HG02571 (cell line): ENCODE measurements around the gene GLI1.

Experiments used
- ATAC-seq: cut with Tn5 transposase; IDR thresholded peaks from one replicate; pipeline ENCODE4 v1.9.1; 2021; ENCODE audit warnings: mild to moderate bottlenecking, moderate library complexity; ENCODE audit not compliant: unreplicated experiment

The GLI1 gene

GRCh38 chr12:57460468-57460784, 841 bp downstream of the GLI1 start:
- ATAC-seq: no peak

GRCh38 chr12:57460841-57461275, 1.3 kb downstream of the GLI1 start:
- no peak for ATAC-seq

DNA sequence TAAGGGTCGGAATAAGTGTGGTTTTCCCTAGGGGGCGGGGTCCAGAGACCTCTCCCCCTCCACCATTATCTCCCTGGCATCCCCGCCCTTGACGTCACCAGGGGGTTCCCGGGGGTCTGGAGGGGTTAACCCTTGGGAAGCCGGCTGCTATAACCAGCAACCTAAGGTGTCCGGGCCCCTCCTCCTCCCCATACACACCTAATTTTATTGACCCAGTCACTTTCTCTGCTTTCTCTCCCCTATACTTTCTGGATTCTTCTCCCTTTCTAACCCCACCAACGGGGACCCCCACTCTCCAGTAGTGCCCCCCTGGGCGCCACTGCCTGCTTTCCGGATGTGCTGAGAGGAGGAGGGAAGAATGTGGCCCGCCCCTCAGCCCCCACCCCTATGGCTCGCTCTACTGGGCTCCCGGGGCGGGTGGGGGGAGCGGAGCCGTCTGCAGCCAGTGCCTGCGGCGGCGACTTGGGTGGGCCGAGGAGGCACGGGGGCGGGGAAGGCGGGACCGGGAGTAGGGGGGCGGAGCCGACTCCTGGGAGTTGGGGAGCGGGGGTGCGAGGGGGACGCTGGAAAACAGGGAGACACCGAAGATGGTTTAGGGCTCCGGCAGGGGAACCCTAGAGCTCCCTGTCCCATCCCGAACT, 1.8 kb downstream of the GLI1 start:
- ATAC-seq: no peak

DNA sequence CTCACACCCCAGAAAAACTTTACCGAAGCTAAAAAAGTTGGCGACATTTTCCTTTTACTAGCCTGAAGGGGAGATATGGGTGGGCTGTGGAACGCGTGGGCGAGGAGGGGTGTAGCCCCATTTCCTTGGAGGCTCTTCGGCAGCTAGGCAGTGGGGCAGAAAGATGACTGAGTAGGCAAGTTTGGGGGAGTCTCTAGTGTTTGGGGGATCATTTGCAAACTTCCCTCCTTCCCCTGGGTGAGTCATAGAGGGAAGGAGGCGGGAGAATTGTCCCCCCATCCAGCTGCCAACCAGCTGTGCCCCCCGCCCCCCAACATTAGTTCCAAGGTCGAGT, 2.3 kb downstream of the GLI1 start:
- no peak for ATAC-seq

GRCh38 chr12:57462251-57462911, 2.8 kb downstream of the GLI1 start:
- ATAC-seq: peak; percentile 64

DNA sequence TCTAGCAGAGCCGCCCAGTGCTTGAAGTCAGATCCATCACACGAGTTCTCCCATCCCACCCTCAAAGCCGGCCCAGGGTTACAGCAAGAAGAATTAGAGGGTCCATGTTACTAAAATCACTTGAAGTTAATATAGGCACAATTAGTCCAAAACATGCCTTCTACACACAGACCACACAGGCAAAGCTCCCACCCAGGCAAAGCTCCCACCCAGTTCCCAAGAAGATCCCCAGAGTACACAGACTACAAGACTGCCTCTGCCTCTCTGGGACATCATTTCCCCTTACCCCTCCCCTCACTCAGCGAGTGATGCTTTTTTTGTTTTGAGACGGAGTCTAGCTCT, 3.3 kb downstream of the GLI1 start:
- ATAC-seq: no peak

- ATAC-seq: no peak
Observed at GRCh38 chr12:57464569-57464968, 5.0 kb downstream of the GLI1 start.

DNA sequence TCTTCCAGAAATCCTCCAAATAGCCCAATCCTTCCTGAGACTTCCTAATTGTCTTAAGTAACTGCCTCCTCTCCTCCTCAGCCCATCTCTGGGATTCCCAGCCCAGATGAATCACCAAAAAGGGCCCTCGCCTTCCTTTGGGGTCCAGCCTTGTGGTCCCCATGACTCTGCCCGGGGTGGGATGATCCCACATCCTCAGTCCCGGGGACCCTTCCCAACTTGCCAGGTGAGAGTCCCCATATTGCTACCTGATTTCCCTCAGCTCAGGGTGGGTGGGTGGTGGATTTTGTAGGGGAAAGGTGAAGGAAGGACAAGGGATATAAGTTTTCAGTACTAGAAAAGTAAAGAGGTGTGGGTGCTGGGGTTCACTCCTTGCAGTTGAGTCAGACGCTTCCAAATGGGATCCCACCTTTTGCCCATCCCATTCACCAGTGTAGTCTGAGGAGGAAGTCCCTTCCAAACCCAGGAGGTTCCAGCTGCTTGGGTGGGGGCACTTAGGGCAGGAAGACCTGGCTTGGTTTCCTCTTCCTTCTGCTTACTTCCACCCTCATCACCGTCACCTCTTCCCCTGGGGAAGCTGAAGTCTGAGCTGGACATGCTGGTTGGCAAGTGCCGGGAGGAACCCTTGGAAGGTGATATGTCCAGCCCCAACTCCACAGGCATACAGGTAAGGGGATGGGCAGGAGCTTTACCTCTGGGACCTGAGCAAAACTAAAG, 5.6 kb downstream of the GLI1 start:
- ATAC-seq: no peak

GRCh38 chr12:57465747-57466505, 6.3 kb downstream of the GLI1 start:
- ATAC-seq: no peak

DNA sequence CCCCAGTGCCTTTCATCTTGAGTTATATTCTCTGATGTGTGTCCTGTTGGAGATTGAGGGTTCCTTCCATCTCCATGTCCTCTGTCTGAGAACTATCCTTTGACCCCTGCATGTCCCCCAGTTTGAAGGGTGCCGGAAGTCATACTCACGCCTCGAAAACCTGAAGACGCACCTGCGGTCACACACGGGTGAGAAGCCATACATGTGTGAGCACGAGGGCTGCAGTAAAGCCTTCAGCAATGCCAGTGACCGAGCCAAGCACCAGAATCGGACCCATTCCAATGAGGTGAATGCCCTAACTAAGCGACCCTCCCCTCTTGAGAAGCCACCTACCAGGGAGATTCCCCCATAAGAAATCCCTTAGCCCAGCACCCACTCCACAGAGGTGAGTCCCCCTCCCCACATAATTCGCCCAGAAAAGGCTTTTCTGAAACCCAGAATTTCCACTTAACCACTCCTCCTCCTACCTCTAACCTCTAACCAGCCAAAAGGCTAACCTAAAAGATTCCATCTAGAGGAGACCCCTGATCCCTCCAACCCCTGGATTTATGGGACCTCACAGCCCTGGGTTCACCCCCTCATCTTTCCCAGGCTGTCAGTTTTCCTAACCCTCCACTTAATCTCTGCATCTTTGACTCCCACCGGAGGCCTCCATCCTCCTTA, 7.8 kb downstream of the GLI1 start:
- ATAC-seq: no peak

DNA sequence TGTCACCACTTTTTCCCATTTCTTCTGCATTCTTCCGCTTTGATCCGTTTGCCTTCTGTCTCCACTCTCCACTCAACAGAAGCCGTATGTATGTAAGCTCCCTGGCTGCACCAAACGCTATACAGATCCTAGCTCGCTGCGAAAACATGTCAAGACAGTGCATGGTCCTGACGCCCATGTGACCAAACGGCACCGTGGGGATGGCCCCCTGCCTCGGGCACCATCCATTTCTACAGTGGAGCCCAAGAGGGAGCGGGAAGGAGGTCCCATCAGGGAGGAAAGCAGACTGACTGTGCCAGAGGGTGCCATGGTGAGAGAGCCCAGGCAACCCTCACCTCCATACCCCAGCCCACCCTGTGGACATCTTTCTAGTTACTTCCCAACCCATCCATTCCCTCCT, 8.3 kb downstream of the GLI1 start:
- ATAC-seq: no peak

DNA sequence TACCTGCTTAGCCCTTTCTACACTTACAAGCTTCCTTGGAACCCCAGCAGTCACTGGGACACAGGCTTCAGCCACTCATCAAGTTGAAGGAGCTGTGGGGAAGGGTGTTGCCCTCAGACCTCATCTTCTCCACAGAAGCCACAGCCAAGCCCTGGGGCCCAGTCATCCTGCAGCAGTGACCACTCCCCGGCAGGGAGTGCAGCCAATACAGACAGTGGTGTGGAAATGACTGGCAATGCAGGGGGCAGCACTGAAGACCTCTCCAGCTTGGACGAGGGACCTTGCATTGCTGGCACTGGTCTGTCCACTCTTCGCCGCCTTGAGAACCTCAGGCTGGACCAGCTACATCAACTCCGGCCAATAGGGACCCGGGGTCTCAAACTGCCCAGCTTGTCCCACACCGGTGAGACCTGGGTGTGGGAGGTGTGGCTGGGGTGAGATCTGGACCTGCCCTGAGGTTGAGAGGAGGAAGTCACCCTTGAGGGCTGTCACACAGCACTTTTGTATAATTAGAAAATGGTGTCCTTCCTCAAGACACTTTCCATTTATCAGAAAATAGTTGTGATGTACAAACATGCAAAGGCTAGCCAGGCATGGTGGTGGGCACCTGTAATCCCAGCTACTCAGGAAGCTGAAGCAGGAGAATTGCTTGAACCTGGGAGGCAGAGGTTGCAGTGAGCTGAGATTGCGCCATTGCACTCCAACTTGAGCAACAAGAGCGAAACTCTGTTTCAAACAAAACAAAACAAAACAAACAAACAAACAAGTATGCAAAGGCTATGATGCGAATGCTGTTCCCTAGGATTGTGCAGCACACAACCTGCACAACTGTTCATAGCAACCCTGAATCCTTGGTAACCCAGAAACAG, 9.9 kb downstream of the GLI1 start:
- no peak for ATAC-seq

DNA sequence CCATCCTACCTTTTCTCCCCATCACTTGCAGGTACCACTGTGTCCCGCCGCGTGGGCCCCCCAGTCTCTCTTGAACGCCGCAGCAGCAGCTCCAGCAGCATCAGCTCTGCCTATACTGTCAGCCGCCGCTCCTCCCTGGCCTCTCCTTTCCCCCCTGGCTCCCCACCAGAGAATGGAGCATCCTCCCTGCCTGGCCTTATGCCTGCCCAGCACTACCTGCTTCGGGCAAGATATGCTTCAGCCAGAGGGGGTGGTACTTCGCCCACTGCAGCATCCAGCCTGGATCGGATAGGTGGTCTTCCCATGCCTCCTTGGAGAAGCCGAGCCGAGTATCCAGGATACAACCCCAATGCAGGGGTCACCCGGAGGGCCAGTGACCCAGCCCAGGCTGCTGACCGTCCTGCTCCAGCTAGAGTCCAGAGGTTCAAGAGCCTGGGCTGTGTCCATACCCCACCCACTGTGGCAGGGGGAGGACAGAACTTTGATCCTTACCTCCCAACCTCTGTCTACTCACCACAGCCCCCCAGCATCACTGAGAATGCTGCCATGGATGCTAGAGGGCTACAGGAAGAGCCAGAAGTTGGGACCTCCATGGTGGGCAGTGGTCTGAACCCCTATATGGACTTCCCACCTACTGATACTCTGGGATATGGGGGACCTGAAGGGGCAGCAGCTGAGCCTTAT, 10.8 kb downstream of the GLI1 start:
- no peak for ATAC-seq

DNA sequence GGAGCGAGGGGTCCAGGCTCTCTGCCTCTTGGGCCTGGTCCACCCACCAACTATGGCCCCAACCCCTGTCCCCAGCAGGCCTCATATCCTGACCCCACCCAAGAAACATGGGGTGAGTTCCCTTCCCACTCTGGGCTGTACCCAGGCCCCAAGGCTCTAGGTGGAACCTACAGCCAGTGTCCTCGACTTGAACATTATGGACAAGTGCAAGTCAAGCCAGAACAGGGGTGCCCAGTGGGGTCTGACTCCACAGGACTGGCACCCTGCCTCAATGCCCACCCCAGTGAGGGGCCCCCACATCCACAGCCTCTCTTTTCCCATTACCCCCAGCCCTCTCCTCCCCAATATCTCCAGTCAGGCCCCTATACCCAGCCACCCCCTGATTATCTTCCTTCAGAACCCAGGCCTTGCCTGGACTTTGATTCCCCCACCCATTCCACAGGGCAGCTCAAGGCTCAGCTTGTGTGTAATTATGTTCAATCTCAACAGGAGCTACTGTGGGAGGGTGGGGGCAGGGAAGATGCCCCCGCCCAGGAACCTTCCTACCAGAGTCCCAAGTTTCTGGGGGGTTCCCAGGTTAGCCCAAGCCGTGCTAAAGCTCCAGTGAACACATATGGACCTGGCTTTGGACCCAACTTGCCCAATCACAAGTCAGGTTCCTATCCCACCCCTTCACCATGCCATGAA, 11.5 kb downstream of the GLI1 start:
- no peak for ATAC-seq

GRCh38 chr12:57471661-57472060, 12.1 kb downstream of the GLI1 start:
- no peak for ATAC-seq

DNA sequence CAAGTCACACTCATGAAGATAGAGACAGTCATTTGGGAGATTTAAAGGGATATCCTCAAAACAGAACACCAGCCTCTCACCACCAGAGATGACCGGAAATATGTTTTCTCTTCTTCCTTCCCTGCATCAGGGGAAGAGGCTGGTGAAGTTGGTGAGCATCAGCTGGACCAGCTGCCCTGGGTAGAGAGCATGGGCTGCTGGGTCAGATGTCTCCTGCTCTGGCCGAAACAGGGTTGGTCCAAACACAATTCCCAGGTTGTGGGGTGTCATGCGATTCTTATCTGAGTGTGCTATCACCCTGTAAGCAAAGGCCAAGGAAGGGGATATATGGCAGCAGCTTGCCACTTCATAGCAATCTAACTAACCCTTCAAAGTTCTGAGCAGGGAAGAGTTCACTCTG, 12.8 kb downstream of the GLI1 start:
- no peak for ATAC-seq

DNA sequence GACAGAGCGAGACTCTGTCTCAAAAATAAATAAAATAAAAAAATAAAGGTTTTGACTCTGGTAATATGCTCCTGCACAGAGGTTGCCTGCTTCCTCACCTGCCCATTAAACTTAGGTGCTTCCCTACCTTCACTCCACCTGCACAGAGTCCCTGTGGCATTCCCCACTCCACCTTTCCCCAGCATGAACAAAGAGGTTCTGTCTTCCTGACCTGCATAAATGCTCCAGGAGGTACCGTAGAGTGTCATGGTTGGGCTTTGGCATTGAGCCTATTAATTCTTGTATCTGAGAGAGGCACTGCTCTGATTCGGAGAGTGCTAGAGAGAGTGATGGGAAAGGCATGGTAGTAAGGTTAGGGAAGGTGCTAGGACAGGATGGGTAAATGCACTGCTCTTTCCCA, 13.8 kb downstream of the GLI1 start:
- no peak for ATAC-seq

- ATAC-seq: no peak
Observed at GRCh38 chr12:57473886-57474285, 14.3 kb downstream of the GLI1 start.

GRCh38 chr12:57474430-57474829, 14.8 kb downstream of the GLI1 start:
- no peak for ATAC-seq
